ENCODE data around the gene SALL4.
A peak's percentile ranks its signal among the peaks of the same experiment; 100 is the strongest.

The SALL4 gene

GRCh38 chr20:51772236-51772635, 30.1 kb downstream of the SALL4 start:
- H3K4me1 ChIP-seq (ENCODE audit: control insufficient read depth, insufficient read depth, low read length) = no peaks in the 10 kb centered on the region
- no peaks in the 10 kb centered on the region for H3K9me3 ChIP-seq (ENCODE audit: control insufficient read depth, insufficient read depth, low read depth, low read length)
- no peak overlapping the region for H3K4me3 ChIP-seq (ENCODE audit: low read depth, low read length)
- no peaks in the 10 kb centered on the region for H3K36me3 ChIP-seq (ENCODE audit: control insufficient read depth in 2 of 2, insufficient read depth in 1 of 2, low read length in 2 of 2)
- CTCF ChIA-PET = no interaction called here
- H3K27ac ChIP-seq (ENCODE audit: extremely low read depth, low read depth, low read length) = no peak overlapping the region
- POLR2A ChIA-PET = no interaction called here
- TF ChIP-seq ZNF37A (tag by site-specific recombination; IDR thresholded peaks at IDR 0.05) = no peak
- no peak for TF ChIP-seq ZNF121 (tag by site-specific recombination; IDR thresholded peaks at IDR 0.05)
- no peak for TF ChIP-seq ZNF560 (tag by site-specific recombination; IDR thresholded peaks at IDR 0.05; ENCODE audit: borderline replicate concordance)
- TF ChIP-seq, protein P1, sequence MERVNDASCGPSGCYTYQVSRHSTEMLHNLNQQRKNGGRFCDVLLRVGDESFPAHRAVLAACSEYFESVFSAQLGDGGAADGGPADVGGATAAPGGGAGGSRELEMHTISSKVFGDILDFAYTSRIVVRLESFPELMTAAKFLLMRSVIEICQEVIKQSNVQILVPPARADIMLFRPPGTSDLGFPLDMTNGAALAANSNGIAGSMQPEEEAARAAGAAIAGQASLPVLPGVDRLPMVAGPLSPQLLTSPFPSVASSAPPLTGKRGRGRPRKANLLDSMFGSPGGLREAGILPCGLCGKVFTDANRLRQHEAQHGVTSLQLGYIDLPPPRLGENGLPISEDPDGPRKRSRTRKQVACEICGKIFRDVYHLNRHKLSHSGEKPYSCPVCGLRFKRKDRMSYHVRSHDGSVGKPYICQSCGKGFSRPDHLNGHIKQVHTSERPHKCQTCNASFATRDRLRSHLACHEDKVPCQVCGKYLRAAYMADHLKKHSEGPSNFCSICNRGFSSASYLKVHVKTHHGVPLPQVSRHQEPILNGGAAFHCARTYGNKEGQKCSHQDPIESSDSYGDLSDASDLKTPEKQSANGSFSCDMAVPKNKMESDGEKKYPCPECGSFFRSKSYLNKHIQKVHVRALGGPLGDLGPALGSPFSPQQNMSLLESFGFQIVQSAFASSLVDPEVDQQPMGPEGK (tag by site-specific recombination; IDR thresholded peaks at IDR 0.05) = no peak
- TF ChIP-seq, protein P2, sequence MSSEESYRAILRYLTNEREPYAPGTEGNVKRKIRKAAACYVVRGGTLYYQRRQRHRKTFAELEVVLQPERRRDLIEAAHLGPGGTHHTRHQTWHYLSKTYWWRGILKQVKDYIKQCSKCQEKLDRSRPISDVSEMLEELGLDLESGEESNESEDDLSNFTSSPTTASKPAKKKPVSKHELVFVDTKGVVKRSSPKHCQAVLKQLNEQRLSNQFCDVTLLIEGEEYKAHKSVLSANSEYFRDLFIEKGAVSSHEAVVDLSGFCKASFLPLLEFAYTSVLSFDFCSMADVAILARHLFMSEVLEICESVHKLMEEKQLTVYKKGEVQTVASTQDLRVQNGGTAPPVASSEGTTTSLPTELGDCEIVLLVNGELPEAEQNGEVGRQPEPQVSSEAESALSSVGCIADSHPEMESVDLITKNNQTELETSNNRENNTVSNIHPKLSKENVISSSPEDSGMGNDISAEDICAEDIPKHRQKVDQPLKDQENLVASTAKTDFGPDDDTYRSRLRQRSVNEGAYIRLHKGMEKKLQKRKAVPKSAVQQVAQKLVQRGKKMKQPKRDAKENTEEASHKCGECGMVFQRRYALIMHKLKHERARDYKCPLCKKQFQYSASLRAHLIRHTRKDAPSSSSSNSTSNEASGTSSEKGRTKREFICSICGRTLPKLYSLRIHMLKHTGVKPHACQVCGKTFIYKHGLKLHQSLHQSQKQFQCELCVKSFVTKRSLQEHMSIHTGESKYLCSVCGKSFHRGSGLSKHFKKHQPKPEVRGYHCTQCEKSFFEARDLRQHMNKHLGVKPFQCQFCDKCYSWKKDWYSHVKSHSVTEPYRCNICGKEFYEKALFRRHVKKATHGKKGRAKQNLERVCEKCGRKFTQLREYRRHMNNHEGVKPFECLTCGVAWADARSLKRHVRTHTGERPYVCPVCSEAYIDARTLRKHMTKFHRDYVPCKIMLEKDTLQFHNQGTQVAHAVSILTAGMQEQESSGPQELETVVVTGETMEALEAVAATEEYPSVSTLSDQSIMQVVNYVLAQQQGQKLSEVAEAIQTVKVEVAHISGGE (tag by site-specific recombination; conservative IDR thresholded peaks at IDR 0.05; ENCODE audit: low read depth) = no peak
- no peak for TF ChIP-seq ZBTB48 (tag by site-specific recombination; IDR thresholded peaks at IDR 0.05)
- no peak for TF ChIP-seq ZNF610 (tag by site-specific recombination; IDR thresholded peaks at IDR 0.05; ENCODE audit: borderline replicate concordance)
- no peak for TF ChIP-seq SCRT2 (tag by site-specific recombination; IDR thresholded peaks at IDR 0.05)
- no peak for TF ChIP-seq ZNF776 (tag by site-specific recombination; IDR thresholded peaks at IDR 0.05; ENCODE audit: borderline replicate concordance)
- TF ChIP-seq ZFP37 (tag by site-specific recombination; IDR thresholded peaks at IDR 0.05) = no peak

DNA sequence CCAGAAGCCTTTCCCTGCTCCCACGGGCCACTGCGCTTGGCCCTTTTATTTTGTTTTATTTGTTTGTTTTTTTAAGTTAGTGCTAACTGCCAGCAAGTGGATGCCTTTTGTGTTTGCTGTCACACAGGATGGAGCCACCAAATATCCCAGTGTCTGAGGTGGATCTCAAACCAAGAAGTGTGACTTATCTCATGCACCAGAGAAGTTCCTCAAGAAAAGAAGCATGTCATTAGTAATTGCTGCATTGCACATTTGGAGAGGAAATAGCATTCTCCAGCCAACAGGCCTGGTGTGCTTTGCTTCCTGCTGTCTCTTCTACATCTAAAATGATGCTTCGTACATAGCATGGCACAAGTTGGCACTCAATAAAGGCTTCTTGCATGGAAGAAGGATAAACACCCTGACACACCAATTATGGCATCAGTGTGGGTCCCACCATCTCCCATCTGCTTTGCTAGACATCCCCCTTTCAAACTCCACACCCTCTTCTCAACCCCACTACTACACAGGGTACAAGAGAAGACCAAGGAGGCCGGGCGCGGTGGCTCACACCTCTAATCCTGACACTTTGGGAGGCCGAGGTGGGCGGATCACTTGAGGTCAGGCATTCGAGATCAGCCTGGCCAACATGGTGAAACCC, 32.2 kb downstream of the SALL4 start:
- ChIA-PET POLR2A (interaction anchor here (0.7 kb wide), 1 partner anchor 69 kb away, joined by 5 read pairs; no protein-coding TSS in a partner anchor), CTCF (no interaction called here)
- TF ChIP-seq, protein P3, sequence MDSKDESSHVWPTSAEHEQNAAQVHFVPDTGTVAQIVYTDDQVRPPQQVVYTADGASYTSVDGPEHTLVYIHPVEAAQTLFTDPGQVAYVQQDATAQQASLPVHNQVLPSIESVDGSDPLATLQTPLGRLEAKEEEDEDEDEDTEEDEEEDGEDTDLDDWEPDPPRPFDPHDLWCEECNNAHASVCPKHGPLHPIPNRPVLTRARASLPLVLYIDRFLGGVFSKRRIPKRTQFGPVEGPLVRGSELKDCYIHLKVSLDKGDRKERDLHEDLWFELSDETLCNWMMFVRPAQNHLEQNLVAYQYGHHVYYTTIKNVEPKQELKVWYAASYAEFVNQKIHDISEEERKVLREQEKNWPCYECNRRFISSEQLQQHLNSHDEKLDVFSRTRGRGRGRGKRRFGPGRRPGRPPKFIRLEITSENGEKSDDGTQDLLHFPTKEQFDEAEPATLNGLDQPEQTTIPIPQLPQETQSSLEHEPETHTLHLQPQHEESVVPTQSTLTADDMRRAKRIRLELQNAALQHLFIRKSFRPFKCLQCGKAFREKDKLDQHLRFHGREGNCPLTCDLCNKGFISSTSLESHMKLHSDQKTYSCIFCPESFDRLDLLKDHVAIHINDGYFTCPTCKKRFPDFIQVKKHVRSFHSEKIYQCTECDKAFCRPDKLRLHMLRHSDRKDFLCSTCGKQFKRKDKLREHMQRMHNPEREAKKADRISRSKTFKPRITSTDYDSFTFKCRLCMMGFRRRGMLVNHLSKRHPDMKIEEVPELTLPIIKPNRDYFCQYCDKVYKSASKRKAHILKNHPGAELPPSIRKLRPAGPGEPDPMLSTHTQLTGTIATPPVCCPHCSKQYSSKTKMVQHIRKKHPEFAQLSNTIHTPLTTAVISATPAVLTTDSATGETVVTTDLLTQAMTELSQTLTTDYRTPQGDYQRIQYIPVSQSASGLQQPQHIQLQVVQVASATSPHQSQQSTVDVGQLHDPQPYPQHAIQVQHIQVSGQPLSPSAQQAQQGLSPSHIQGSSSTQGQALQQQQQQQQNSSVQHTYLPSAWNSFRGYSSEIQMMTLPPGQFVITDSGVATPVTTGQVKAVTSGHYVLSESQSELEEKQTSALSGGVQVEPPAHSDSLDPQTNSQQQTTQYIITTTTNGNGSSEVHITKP (tag by site-specific recombination; IDR thresholded peaks at IDR 0.05) = no peak
- TF ChIP-seq ELK4 (IDR thresholded peaks at IDR 0.05; ENCODE audit: borderline replicate concordance, low read depth, low read length) (no peak), ZFP69B (tag by site-specific recombination; IDR thresholded peaks at IDR 0.05) (peak; percentile 72; the same call in 1 of the 2 replicates), PRDM1 (tag by site-specific recombination; IDR thresholded peaks at IDR 0.05) (peak; percentile 30; the same call in 1 of the 2 replicates), FEZF1 (tag by site-specific recombination; IDR thresholded peaks at IDR 0.05) (peak; percentile 49)
- TF ChIP-seq, protein P4, sequence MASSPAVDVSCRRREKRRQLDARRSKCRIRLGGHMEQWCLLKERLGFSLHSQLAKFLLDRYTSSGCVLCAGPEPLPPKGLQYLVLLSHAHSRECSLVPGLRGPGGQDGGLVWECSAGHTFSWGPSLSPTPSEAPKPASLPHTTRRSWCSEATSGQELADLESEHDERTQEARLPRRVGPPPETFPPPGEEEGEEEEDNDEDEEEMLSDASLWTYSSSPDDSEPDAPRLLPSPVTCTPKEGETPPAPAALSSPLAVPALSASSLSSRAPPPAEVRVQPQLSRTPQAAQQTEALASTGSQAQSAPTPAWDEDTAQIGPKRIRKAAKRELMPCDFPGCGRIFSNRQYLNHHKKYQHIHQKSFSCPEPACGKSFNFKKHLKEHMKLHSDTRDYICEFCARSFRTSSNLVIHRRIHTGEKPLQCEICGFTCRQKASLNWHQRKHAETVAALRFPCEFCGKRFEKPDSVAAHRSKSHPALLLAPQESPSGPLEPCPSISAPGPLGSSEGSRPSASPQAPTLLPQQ (tag by site-specific recombination; IDR thresholded peaks at IDR 0.05) = peak; percentile 80
- Histone ChIP-seq H3K4me1 (ENCODE audit: control insufficient read depth, insufficient read depth, low read length) (no peaks in the 10 kb centered on the region), H3K4me3 (ENCODE audit: low read depth, low read length) (no peak overlapping the region), H3K9me3 (ENCODE audit: control insufficient read depth, insufficient read depth, low read depth, low read length) (no peaks in the 10 kb centered on the region), H3K27ac (ENCODE audit: extremely low read depth, low read depth, low read length) (no peak overlapping the region), H3K36me3 (ENCODE audit: control insufficient read depth in 2 of 2, insufficient read depth in 1 of 2, low read length in 2 of 2) (no peaks in the 10 kb centered on the region)

Data from HEK293 (cell line).